ENCODE measurements around the gene ST3GAL3.

- TF ChIP-seq POLR2A (IDR thresholded peaks at IDR 0.05) (no peak), CTCF (IDR thresholded peaks at IDR 0.05) (no peak), POLR2AphosphoS5 (IDR thresholded peaks at IDR 0.05) (no peak)
These were observed 266.7 kb downstream of the ST3GAL3 start for GRCh38 chr1:43973981-43974442.
